IPS DF 4.7 (cell line): ENCODE data around the gene NPDC1.

Experiments
- DNase-seq: peaks from one replicate; pipeline ENCODE4 v3.0.0-alpha.2; 2013; ENCODE audit warnings: low spot score; ENCODE audit errors: extremely low read depth

Gene NPDC1

GRCh38 chr9:136995362-136995761, 50.6 kb downstream of the NPDC1 start:
- no peak for DNase-seq

- DNase-seq, result no peak
Measured at GRCh38 chr9:136994888-136995230, 51.1 kb downstream of the NPDC1 start.

GRCh38 chr9:136994180-136994887, 51.6 kb downstream of the NPDC1 start:
- no peak for DNase-seq

- DNase-seq, result no peak
Measured at GRCh38 chr9:136992819-136993369, 53.1 kb downstream of the NPDC1 start.

- DNase-seq, result no peak
Measured at GRCh38 chr9:136991993-136992818, 53.8 kb downstream of the NPDC1 start, which contains the start of gene PAXX. Gene PAXX (plus strand): TSS chr9:136992422. CDS start chr9:136992444, 22 bp downstream.

- DNase-seq, result no peak
Measured at GRCh38 chr9:136990242-136990911, 55.6 kb downstream of the NPDC1 start.
